Measurements from ENCODE around the gene CHST15.
"Not testable (repeated sequence)": the region's sequence is repeated elsewhere in the genome, so short reads cannot be mapped to it uniquely, and the experiment has no call there.

Gene CHST15

GRCh38 chr10:124041675-124042445, 51.5 kb downstream of the CHST15 start:
- DNase-seq, result no peak

GRCh38 chr10:124040451-124041188, 52.8 kb downstream of the CHST15 start:
- no peak for DNase-seq

GRCh38 chr10:124039483-124040013, 53.9 kb downstream of the CHST15 start:
- DNase-seq, result no peak

- DNase-seq, result no peak
These were observed 55.6 kb downstream of the CHST15 start for GRCh38 chr10:124037784-124038183.

- DNase-seq, result no peak
These were observed 56.1 kb downstream of the CHST15 start for GRCh38 chr10:124037286-124037685.

- no peak for DNase-seq
These were observed 56.7 kb downstream of the CHST15 start for GRCh38 chr10:124036746-124037145.

- no peak for DNase-seq
These were observed 57.4 kb downstream of the CHST15 start for GRCh38 chr10:124035928-124036558.

GRCh38 chr10:124035306-124035927, 58.0 kb downstream of the CHST15 start:
- DNase-seq, result no peak

GRCh38 chr10:124034576-124035305, 58.7 kb downstream of the CHST15 start:
- not testable (repeated sequence) for DNase-seq

- no peak for DNase-seq
These were observed 59.5 kb downstream of the CHST15 start for GRCh38 chr10:124033887-124034218.

- DNase-seq, result no peak
These were observed 60.2 kb downstream of the CHST15 start for GRCh38 chr10:124032971-124033886.

- DNase-seq, result no peak
These were observed 61.1 kb downstream of the CHST15 start for GRCh38 chr10:124032087-124032935.

- no peak for DNase-seq
These were observed 62.8 kb downstream of the CHST15 start for GRCh38 chr10:124030492-124031110.

GRCh38 chr10:124030061-124030460, 63.3 kb downstream of the CHST15 start:
- no peak for DNase-seq

- DNase-seq, result no peak
These were observed 63.8 kb downstream of the CHST15 start for GRCh38 chr10:124029559-124029958.

- no peak for DNase-seq
These were observed 64.5 kb downstream of the CHST15 start for GRCh38 chr10:124028700-124029480.

- no peak for DNase-seq
These were observed 65.7 kb downstream of the CHST15 start for GRCh38 chr10:124027651-124028050.

- DNase-seq, result no peak
These were observed 66.3 kb downstream of the CHST15 start for GRCh38 chr10:124027031-124027611.

- DNase-seq, result no peak
These were observed 66.8 kb downstream of the CHST15 start for GRCh38 chr10:124026589-124026939.
